Endothelial cell of umbilical vein (primary cell): ENCODE measurements around the gene ZNF423. TPM values are rescaled to one million over a fixed set of nuclear protein-coding genes. Genes with fewer than 3 reads are reported as not detected.

Experiments
- BruUV-seq: library from RNA; stranded (reverse); fragments of 400-500 nt; replicated peaks from 2 replicates; lab custom pipeline; 2021; lab: Mats Ljungman, UMichigan
- CTCF ChIA-PET: fragments of 300-600, 350-600 bp; sonication (Branson Sonifier 250); formaldehyde crosslinking; loops from one replicate; lab custom pipeline; 2021; ENCODE audit warnings: antibody characterized with exemption, inconsistent platforms; lab: Charles Lee
- POLR2A ChIA-PET: fragments of 300-600, 350-600 bp; sonication (Branson Sonifier 250); formaldehyde crosslinking; loops from one replicate; lab custom pipeline; 2021; ENCODE audit warnings: antibody characterized with exemption, inconsistent platforms; lab: Charles Lee
- DNase-seq: peaks from one replicate; pipeline ENCODE4 v3.0.0-alpha.2; 2011; ENCODE audit warnings: low read depth, low spot score
- FAIRE-seq: peaks from 2 replicates; lab custom pipeline; 2011; peaks lifted over from hg19 to GRCh38; lab: Jason Lieb, UNC
- H2AFZ ChIP-seq: 2 replicates; pipeline ENCODE4 v1.6.0; 2012; ENCODE audit warnings: low read depth, low read length, control low read depth, inconsistent platforms
- H3K27ac ChIP-seq: 2 replicates; pipeline ENCODE4 v1.5.1; 2011; ENCODE audit warnings: low read depth, mild to moderate bottlenecking, control low read depth, low read length, moderate library complexity; ENCODE audit not compliant: insufficient read depth
- H3K27me3 ChIP-seq, 2 experiments: 2 replicates each; pipeline versions ENCODE4 v1.6.0 to v1.6.1; 2011; ENCODE audit warnings: low read length in 2 of 2, mixed read lengths in 1 of 2; ENCODE audit not compliant: control insufficient read depth in 2 of 2, insufficient read depth in 2 of 2
- H3K36me3 ChIP-seq, 2 experiments: 2 replicates in 1 of 2; 3 replicates in 1 of 2; pipeline ENCODE4 v1.5.1; 2011; ENCODE audit warnings: low read length in 2 of 2, mild to moderate bottlenecking in 1 of 2, moderate library complexity in 1 of 2; ENCODE audit not compliant: control insufficient read depth in 2 of 2, insufficient read depth in 2 of 2; ENCODE audit errors: extremely low read depth in 1 of 2
- H3K4me1 ChIP-seq: 3 replicates; pipeline ENCODE4 v1.5.1; 2011; ENCODE audit warnings: mild to moderate bottlenecking, low read length; ENCODE audit not compliant: control insufficient read depth, insufficient read depth; ENCODE audit errors: extremely low read depth
- H3K4me2 ChIP-seq: 2 replicates; pipeline ENCODE4 v1.6.1; 2011; ENCODE audit warnings: low read length, control low read depth, mixed read lengths; ENCODE audit not compliant: insufficient read depth
- H3K4me3 ChIP-seq, 3 experiments: fragments of 200-600 bp in 1 of 3; sonication (generic), shearing (Covaris generic) in 1 of 3; replicated peaks in 1 of 3; 2 replicates each; pipeline ENCODE4 v1.5.1; 2011 to 2016; ENCODE audit warnings: control low read depth in 3 of 3, low read length in 3 of 3, mild to moderate bottlenecking in 2 of 3, inconsistent platforms in 1 of 3, low read depth in 1 of 3, moderate library complexity in 1 of 3; ENCODE audit not compliant: insufficient read depth in 1 of 3
- H3K79me2 ChIP-seq: 2 replicates; pipeline ENCODE4 v1.6.0; 2012; ENCODE audit warnings: low read length, inconsistent platforms; ENCODE audit not compliant: control insufficient read depth, insufficient read depth
- H3K9ac ChIP-seq: replicated peaks from 2 replicates; pipeline ENCODE3; 2011; ENCODE audit warnings: low read length, control low read depth; ENCODE audit not compliant: insufficient read depth; ENCODE audit errors: extremely low read depth
- H3K9me1 ChIP-seq: replicated peaks from 3 replicates; pipeline ENCODE4 v1.6.0; 2011; ENCODE audit warnings: mild to moderate bottlenecking, low read length; ENCODE audit not compliant: control insufficient read depth, insufficient read depth; ENCODE audit errors: extremely low read depth
- H3K9me3 ChIP-seq: replicated peaks from 2 replicates; pipeline ENCODE4 v1.5.1; 2012; ENCODE audit warnings: low read length, inconsistent platforms; ENCODE audit not compliant: control insufficient read depth, insufficient read depth
- H4K20me1 ChIP-seq: replicated peaks from 2 replicates; pipeline ENCODE3; 2011; ENCODE audit warnings: mild to moderate bottlenecking, low read length; ENCODE audit not compliant: control insufficient read depth, insufficient read depth; ENCODE audit errors: extremely low read depth
- CTCF ChIP-seq, 2 donors: IDR thresholded peaks; 1 replicate in 1 of 2; 2 replicates in 1 of 2; pipeline ENCODE4 v1.5.1; 2011; ENCODE audit warnings: low read length in 2 of 2, mild to moderate bottlenecking in 2 of 2, moderate library complexity in 2 of 2, control low read depth in 1 of 2, inconsistent platforms in 1 of 2, low read depth in 1 of 2; ENCODE audit not compliant: insufficient read depth in 1 of 2; ENCODE audit errors: extremely low read depth in 1 of 2
- EZH2 ChIP-seq: IDR thresholded peaks from 2 replicates; pipeline ENCODE4 v1.6.1; 2012; ENCODE audit warnings: borderline replicate concordance, low read depth, mild to moderate bottlenecking, moderate library complexity, low read length, inconsistent platforms; ENCODE audit not compliant: severe bottlenecking
- FOS ChIP-seq: IDR thresholded peaks from 2 replicates; pipeline ENCODE4 v1.6.1; 2011; ENCODE audit warnings: mild to moderate bottlenecking, low read length, moderate library complexity, borderline replicate concordance; ENCODE audit not compliant: insufficient read depth
- GATA2 ChIP-seq: IDR thresholded peaks from 2 replicates; pipeline ENCODE4 v1.7.0; 2011; ENCODE audit warnings: low read depth, mild to moderate bottlenecking, moderate library complexity, mixed read lengths, low read length; ENCODE audit not compliant: insufficient read length, insufficient read depth
- JUN ChIP-seq: IDR thresholded peaks from 2 replicates; pipeline ENCODE4 v1.6.1; 2011; ENCODE audit warnings: borderline replicate concordance, low read depth; ENCODE audit not compliant: insufficient read length, insufficient read depth
- MAX ChIP-seq: IDR thresholded peaks from 2 replicates; pipeline ENCODE4 v1.6.1; 2011; ENCODE audit not compliant: insufficient read depth, insufficient read length
- MYC ChIP-seq: IDR thresholded peaks from one replicate; pipeline ENCODE4 v1.6.1; 2011; ENCODE audit warnings: mild to moderate bottlenecking, low read depth, low read length
- POLR2A ChIP-seq: IDR thresholded peaks from 2 replicates; pipeline ENCODE4 v1.6.1; 2012; ENCODE audit warnings: low read depth, mild to moderate bottlenecking, control low read depth, low read length
- POLR2AphosphoS5 ChIP-seq: IDR thresholded peaks from 2 replicates; pipeline ENCODE4 v1.6.1; 2012; ENCODE audit warnings: low read depth, mild to moderate bottlenecking, control low read depth, low read length, moderate library complexity; ENCODE audit not compliant: insufficient read depth
- dilution Hi-C: fragments of 300-500 bp; cut with MboI; formaldehyde crosslinking; loops from one replicate; pipeline ENCODE4 v1.15.0; 2019; ENCODE audit warnings: low sequenced_read_pairs; ENCODE audit not compliant: extremely low pct_ligation_motif_present
- intact Hi-C: fragments of 100-400 bp; cut with micrococcal nuclease; formaldehyde crosslinking; loops from one replicate; pipeline ENCODE4 v1.10.0; 2022
- polyA plus RNA-seq, 4 experiments: library from polyadenylated mRNA; depleted of rRNA in 3 of 4; stranded (reverse) in 3 of 4; unstranded in 1 of 4; fragments of >200 nt; gene quantifications; 2 replicates each; pipeline versions ENCODE4 v1.2.1 to v1.2.3, GENCODE V29; 2011 to 2012; ENCODE audit warnings: missing spikeins in 1 of 4
- total RNA-seq: library from RNA; stranded (reverse); gene quantifications from 2 replicates; pipeline ENCODE4 v1.2.3, GENCODE V29; 2021

ZNF423 gene
- total and polyA plus RNA-seq, 2 donors (not counting 3 experiments of a cell fraction or from before 2014, with no cell fraction given): 2.2 to 8.1 TPM

- H3K4me3 ChIP-seq: no peak overlapping the region
- H3K36me3 ChIP-seq: no peaks in the 10 kb centered on the region
- CTCF ChIA-PET: no interaction called here
- DNase-seq (no peak), FAIRE-seq (no peak)
- no peaks in the 10 kb centered on the region for H3K79me2 ChIP-seq
- no peaks in the 10 kb centered on the region for H3K9me3 ChIP-seq
- dilution Hi-C loops: no loop called here
- BruUV-seq: no TSS peak
- no peak for TF ChIP-seq EZH2
- TF ChIP-seq GATA2: no peak
- no peak for TF ChIP-seq MAX
- TF ChIP-seq MYC: no peak
- TF ChIP-seq CTCF (IDR thresholded peaks at IDR 0.05; ENCODE audit: extremely low read depth in 1 of 2, insufficient read depth in 1 of 2, low read depth in 1 of 2, low read length in 2 of 2): no peak
- no peak for TF ChIP-seq POLR2AphosphoS5
- no peak for TF ChIP-seq FOS
- TF ChIP-seq POLR2A: no peak
- TF ChIP-seq JUN: no peak
- no peak overlapping the region for H3K27ac ChIP-seq
- intact Hi-C loops: no loop called here
- peaks cover 2% of the 10 kb centered on the region for H3K4me1 ChIP-seq
- peaks cover 2 to 3% of the 10 kb centered on the region in 2 experiments for H3K27me3 ChIP-seq
- no peak overlapping the region for H2AFZ ChIP-seq
- H3K9ac ChIP-seq: no peak overlapping the region
- POLR2A ChIA-PET: no interaction called here
- no peak overlapping the region for H3K4me2 ChIP-seq
- no peaks in the 10 kb centered on the region for H4K20me1 ChIP-seq
- H3K9me1 ChIP-seq: no peaks in the 10 kb centered on the region
Observed at GRCh38 chr16:49834531-49835151, 21.3 kb downstream of the ZNF423 start.
